Stimulated activated naive CD8-positive, alpha-beta T cell treated with anti-CD3 and anti-CD28 coated beads, Interleukin-15, Interleukin-2, amounts not matched to agents 100 ng/mL and 50 ng/mL, for 24 hours (primary cell): ENCODE measurements around the gene SLC34A1.
A peak's percentile ranks its signal among the peaks of the same experiment; 100 is the strongest.

Experiments
- H3K27ac Mint-ChIP-seq: one replicate; pipeline ENCODE4 v1.8.0; 2021; ENCODE audit warnings: mild to moderate bottlenecking, mixed read lengths
- H3K27me3 Mint-ChIP-seq: one replicate; pipeline ENCODE4 v1.8.0; 2021; ENCODE audit warnings: mixed read lengths
- H3K36me3 Mint-ChIP-seq: one replicate; pipeline ENCODE4 v1.8.0; 2021; ENCODE audit warnings: low read depth, mixed read lengths
- H3K4me1 Mint-ChIP-seq: one replicate; pipeline ENCODE4 v1.8.0; 2021; ENCODE audit warnings: low read depth, mixed read lengths
- H3K4me3 Mint-ChIP-seq: one replicate; pipeline ENCODE4 v1.8.0; 2021; ENCODE audit warnings: mild to moderate bottlenecking, mixed read lengths
- H3K9me3 Mint-ChIP-seq: one replicate; pipeline ENCODE4 v1.8.0; 2021; ENCODE audit warnings: mixed read lengths

The SLC34A1 gene

GRCh38 chr5:177382423-177383029 lies 1.7 kb upstream of the SLC34A1 start:
- H3K27me3 Mint-ChIP-seq: no peaks in the 10 kb centered on the region
- H3K27ac Mint-ChIP-seq: no peak overlapping the region
- peaks cover 24% of the 10 kb centered on the region for H3K4me1 Mint-ChIP-seq
- no peaks in the 10 kb centered on the region for H3K9me3 Mint-ChIP-seq
- no peaks in the 10 kb centered on the region for H3K36me3 Mint-ChIP-seq
- H3K4me3 Mint-ChIP-seq: no peak overlapping the region

GRCh38 chr5:177383181-177383580 lies 1.1 kb upstream of the SLC34A1 start:
- Mint-ChIP-seq H3K27me3 (no peaks in the 10 kb centered on the region), H3K9me3 (no peaks in the 10 kb centered on the region), H3K4me1 (peaks cover 27% of the 10 kb centered on the region), H3K36me3 (no peaks in the 10 kb centered on the region), H3K4me3 (no peak overlapping the region), H3K27ac (no peak overlapping the region)

GRCh38 chr5:177385720-177386119 lies 1.5 kb downstream of the SLC34A1 start:
- no peaks in the 10 kb centered on the region for H3K9me3 Mint-ChIP-seq
- H3K27ac Mint-ChIP-seq: no peak overlapping the region
- H3K36me3 Mint-ChIP-seq: no peaks in the 10 kb centered on the region
- H3K27me3 Mint-ChIP-seq: no peaks in the 10 kb centered on the region
- peaks cover 39% of the 10 kb centered on the region for H3K4me1 Mint-ChIP-seq
- H3K4me3 Mint-ChIP-seq: no peak overlapping the region

- no peak overlapping the region for H3K4me3 Mint-ChIP-seq
- H3K27ac Mint-ChIP-seq: no peak overlapping the region
- no peaks in the 10 kb centered on the region for H3K9me3 Mint-ChIP-seq
- H3K4me1 Mint-ChIP-seq: peaks cover 47% of the 10 kb centered on the region
- H3K36me3 Mint-ChIP-seq: no peaks in the 10 kb centered on the region
- H3K27me3 Mint-ChIP-seq: no peaks in the 10 kb centered on the region
Measured at GRCh38 chr5:177386542-177386941, 2.3 kb downstream of the SLC34A1 start.

GRCh38 chr5:177387405-177387804 lies 3.2 kb downstream of the SLC34A1 start:
- Mint-ChIP-seq H3K4me3 (no peak overlapping the region), H3K27ac (no peak overlapping the region), H3K36me3 (no peaks in the 10 kb centered on the region), H3K9me3 (no peaks in the 10 kb centered on the region), H3K4me1 (peaks cover 45% of the 10 kb centered on the region), H3K27me3 (no peaks in the 10 kb centered on the region)

- Mint-ChIP-seq H3K36me3 (no peaks in the 10 kb centered on the region), H3K4me1 (peaks cover 41% of the 10 kb centered on the region), H3K27me3 (no peaks in the 10 kb centered on the region), H3K4me3 (no peak overlapping the region), H3K9me3 (no peaks in the 10 kb centered on the region), H3K27ac (peak overlapping the region; percentile 23)
Measured at GRCh38 chr5:177388521-177389052, 4.4 kb downstream of the SLC34A1 start.

- peak overlapping the region; percentile 21 for H3K4me3 Mint-ChIP-seq
- no peaks in the 10 kb centered on the region for H3K36me3 Mint-ChIP-seq
- H3K27ac Mint-ChIP-seq: peak overlapping the region; percentile 69
- H3K4me1 Mint-ChIP-seq: peaks cover 41% of the 10 kb centered on the region
- H3K27me3 Mint-ChIP-seq: no peaks in the 10 kb centered on the region
- H3K9me3 Mint-ChIP-seq: no peaks in the 10 kb centered on the region
Measured at GRCh38 chr5:177389241-177390169, 5.3 kb downstream of the SLC34A1 start.

- H3K36me3 Mint-ChIP-seq: no peaks in the 10 kb centered on the region
- H3K9me3 Mint-ChIP-seq: no peaks in the 10 kb centered on the region
- no peak overlapping the region for H3K4me3 Mint-ChIP-seq
- H3K27ac Mint-ChIP-seq: peak overlapping the region; percentile 69
- no peaks in the 10 kb centered on the region for H3K27me3 Mint-ChIP-seq
- H3K4me1 Mint-ChIP-seq: peaks cover 36% of the 10 kb centered on the region
Measured at GRCh38 chr5:177390363-177391300, 6.4 kb downstream of the SLC34A1 start.

GRCh38 chr5:177392765-177393164 lies 8.5 kb downstream of the SLC34A1 start:
- Mint-ChIP-seq H3K4me3 (no peak overlapping the region), H3K36me3 (no peaks in the 10 kb centered on the region), H3K4me1 (peaks cover 36% of the 10 kb centered on the region), H3K27ac (no peak overlapping the region), H3K27me3 (no peaks in the 10 kb centered on the region), H3K9me3 (no peaks in the 10 kb centered on the region)

GRCh38 chr5:177393206-177393765 lies 9.1 kb downstream of the SLC34A1 start:
- no peaks in the 10 kb centered on the region for H3K27me3 Mint-ChIP-seq
- H3K4me1 Mint-ChIP-seq: peaks cover 32% of the 10 kb centered on the region
- H3K36me3 Mint-ChIP-seq: no peaks in the 10 kb centered on the region
- no peak overlapping the region for H3K4me3 Mint-ChIP-seq
- no peaks in the 10 kb centered on the region for H3K9me3 Mint-ChIP-seq
- peak overlapping the region; percentile 60 for H3K27ac Mint-ChIP-seq

- H3K9me3 Mint-ChIP-seq: no peaks in the 10 kb centered on the region
- H3K27me3 Mint-ChIP-seq: no peaks in the 10 kb centered on the region
- peaks cover 25% of the 10 kb centered on the region for H3K4me1 Mint-ChIP-seq
- H3K36me3 Mint-ChIP-seq: no peaks in the 10 kb centered on the region
- H3K4me3 Mint-ChIP-seq: no peak overlapping the region
- H3K27ac Mint-ChIP-seq: no peak overlapping the region
Measured at GRCh38 chr5:177393990-177394389, 9.8 kb downstream of the SLC34A1 start.

- peaks cover 5% of the 10 kb centered on the region for H3K4me1 Mint-ChIP-seq
- peaks cover 2% of the 10 kb centered on the region for H3K27me3 Mint-ChIP-seq
- no peaks in the 10 kb centered on the region for H3K36me3 Mint-ChIP-seq
- H3K4me3 Mint-ChIP-seq: no peak overlapping the region
- no peak overlapping the region for H3K27ac Mint-ChIP-seq
- H3K9me3 Mint-ChIP-seq: no peaks in the 10 kb centered on the region
Measured at GRCh38 chr5:177396078-177396477, 11.8 kb downstream of the SLC34A1 start.

GRCh38 chr5:177396807-177397206 lies 12.6 kb downstream of the SLC34A1 start:
- Mint-ChIP-seq H3K9me3 (no peaks in the 10 kb centered on the region), H3K36me3 (no peaks in the 10 kb centered on the region), H3K4me3 (no peak overlapping the region), H3K27me3 (peaks cover 9% of the 10 kb centered on the region), H3K4me1 (no peaks in the 10 kb centered on the region), H3K27ac (no peak overlapping the region)

GRCh38 chr5:177397875-177398390 lies 13.7 kb downstream of the SLC34A1 start:
- Mint-ChIP-seq H3K27me3 (peaks cover 20% of the 10 kb centered on the region), H3K4me3 (no peak overlapping the region), H3K9me3 (no peaks in the 10 kb centered on the region), H3K27ac (no peak overlapping the region), H3K36me3 (no peaks in the 10 kb centered on the region), H3K4me1 (peaks cover 7% of the 10 kb centered on the region)
